HepG2 (cell line): ENCODE data around the gene NME7. TPM values are rescaled to one million over a fixed set of nuclear protein-coding genes. Genes with fewer than 3 reads are reported as not detected.

Source experiments
- DPF2 ChIP-seq: sonication (generic); formaldehyde crosslinking; IDR thresholded peaks from 2 replicates; pipeline ENCODE4 v1.4.0; 2020; ENCODE audit warnings: mild to moderate bottlenecking, low read depth, missing genetic modification reagents, borderline replicate concordance
- ELF3 ChIP-seq: IDR thresholded peaks from 2 replicates; pipeline ENCODE4 v1.6.1; 2016; ENCODE audit warnings: missing genetic modification reagents, missing compliant biosample characterization
- GLI4 ChIP-seq: sonication (generic); formaldehyde crosslinking; IDR thresholded peaks from 2 replicates; pipeline ENCODE4 v1.5.1; 2020; ENCODE audit warnings: missing genetic modification reagents, mild to moderate bottlenecking, moderate library complexity, borderline replicate concordance
- HMG20A ChIP-seq: IDR thresholded peaks from 2 replicates; pipeline ENCODE4 v1.6.1; 2016; ENCODE audit warnings: borderline replicate concordance
- HNRNPUL1 ChIP-seq: fragments of 200-400 bp; formaldehyde crosslinking; IDR thresholded peaks from 2 replicates; pipeline ENCODE4 v1.6.1; 2017; ENCODE audit warnings: low read depth, mild to moderate bottlenecking, low read length, moderate library complexity
- MIXL1 ChIP-seq: IDR thresholded peaks from 2 replicates; pipeline ENCODE4 v1.6.1; 2016
- RARA ChIP-seq: IDR thresholded peaks from 2 replicates; pipeline ENCODE4 v1.6.1; 2016; ENCODE audit warnings: missing genetic modification reagents, missing compliant biosample characterization
- SALL1 ChIP-seq: sonication (generic); formaldehyde crosslinking; IDR thresholded peaks from 2 replicates; pipeline ENCODE4 v1.8.0; 2022; ENCODE audit warnings: mild to moderate bottlenecking, missing genetic modification reagents
- SNRNP70 ChIP-seq: fragments of 200-400 bp; formaldehyde crosslinking; IDR thresholded peaks from 2 replicates; pipeline ENCODE4 v1.6.1; 2017; ENCODE audit warnings: mild to moderate bottlenecking, low read depth, low read length, moderate library complexity
- SOX5 ChIP-seq: IDR thresholded peaks from 2 replicates; pipeline ENCODE4 v1.6.1; 2016; ENCODE audit warnings: borderline replicate concordance
- SOX6 ChIP-seq, 2 experiments: fragments of 450-650 bp in 1 of 2; sonication (generic) in 1 of 2; formaldehyde crosslinking in 1 of 2; IDR thresholded peaks; 2 replicates each; pipeline versions ENCODE4 v1.4.0 to v1.6.1; 2017 to 2020; ENCODE audit warnings: antibody characterized with exemption in 1 of 2, mild to moderate bottlenecking in 1 of 2, missing genetic modification reagents in 1 of 2
- SPEN ChIP-seq: sonication (generic); formaldehyde crosslinking; IDR thresholded peaks from 2 replicates; pipeline ENCODE4 v1.5.1; 2020; ENCODE audit warnings: low read depth, mild to moderate bottlenecking, missing genetic modification reagents
- TEAD3 ChIP-seq: optimal IDR thresholded peaks from 2 replicates; pipeline ENCODE3; 2016; ENCODE audit warnings: borderline replicate concordance
- TP53 ChIP-seq: sonication (generic); formaldehyde crosslinking; conservative IDR thresholded peaks from 2 replicates; pipeline ENCODE4 v1.4.0; 2020; ENCODE audit warnings: missing genetic modification reagents
- XRCC5 ChIP-seq: fragments of 200-400 bp; formaldehyde crosslinking; optimal IDR thresholded peaks from 2 replicates; pipeline ENCODE3; 2017; ENCODE audit warnings: mild to moderate bottlenecking, low read length
- ZNF547 ChIP-seq: sonication (generic); formaldehyde crosslinking; IDR thresholded peaks from 2 replicates; pipeline ENCODE4 v1.5.1; 2020; ENCODE audit warnings: mild to moderate bottlenecking, missing genetic modification reagents
- ZNF598 ChIP-seq: sonication (generic); formaldehyde crosslinking; IDR thresholded peaks from 2 replicates; pipeline ENCODE4 v1.5.1; 2020; ENCODE audit warnings: mild to moderate bottlenecking, missing genetic modification reagents, borderline replicate concordance
- ZNF644 ChIP-seq: IDR thresholded peaks from 2 replicates; pipeline ENCODE4 v1.6.1; 2016; ENCODE audit warnings: low read depth
- ZSCAN21 ChIP-seq: sonication (generic); formaldehyde crosslinking; IDR thresholded peaks from 2 replicates; pipeline ENCODE4 v1.8.0; 2022; ENCODE audit warnings: mild to moderate bottlenecking, missing genetic modification reagents, moderate library complexity, borderline replicate concordance
- polyA plus RNA-seq, 8 experiments: library from polyadenylated mRNA; depleted of rRNA in 3 of 8; stranded (reverse) in 7 of 8; unstranded in 1 of 8; fragments of >200 nt; fragmentation: Illumina TruSeq in 4 of 8; extraction: Trizol in 4 of 8; gene quantifications; 2 replicates each; pipeline versions ENCODE4 v1.2.1 to v1.2.3, GENCODE V29; 2011 to 2016; ENCODE audit warnings: low read depth in 4 of 8, missing spikeins in 1 of 8, mixed read lengths in 1 of 8; ENCODE audit not compliant: insufficient read depth in 1 of 8
- total RNA-seq, 5 experiments: library from RNA; depleted of rRNA; stranded (reverse); fragments of >200 nt; fragmentation: Illumina TruSeq; extraction: Trizol; gene quantifications; 2 replicates each; pipeline ENCODE4 v1.2.3, GENCODE V29; 2016; ENCODE audit warnings: low read depth in 1 of 5
- TF ChIP-seq, protein P1 (sequence below): IDR thresholded peaks from 2 replicates; pipeline ENCODE4 v1.4.0; 2020; ENCODE audit warnings: mild to moderate bottlenecking, missing genetic modification reagents
- TF ChIP-seq, protein P2 (sequence below): sonication (generic); formaldehyde crosslinking; IDR thresholded peaks from 2 replicates; pipeline ENCODE4 v1.8.0; 2022; ENCODE audit warnings: missing genetic modification reagents, mild to moderate bottlenecking, borderline replicate concordance
- TF ChIP-seq, protein P3 (sequence below): sonication (generic); formaldehyde crosslinking; IDR thresholded peaks from 2 replicates; pipeline ENCODE4 v1.4.0; 2020; ENCODE audit warnings: missing genetic modification reagents, low read depth, mild to moderate bottlenecking, borderline replicate concordance
- TF ChIP-seq, protein P4 (sequence below): sonication (generic); formaldehyde crosslinking; IDR thresholded peaks from 2 replicates; pipeline ENCODE4 v1.4.0; 2020; ENCODE audit warnings: mild to moderate bottlenecking, missing genetic modification reagents

Gene NME7
- total and polyA plus RNA-seq, 2 of the 13 experiments (the other 11 are each of a cell fraction or from before 2014, with no cell fraction given): 9.4 to 22.5 TPM

DNA sequence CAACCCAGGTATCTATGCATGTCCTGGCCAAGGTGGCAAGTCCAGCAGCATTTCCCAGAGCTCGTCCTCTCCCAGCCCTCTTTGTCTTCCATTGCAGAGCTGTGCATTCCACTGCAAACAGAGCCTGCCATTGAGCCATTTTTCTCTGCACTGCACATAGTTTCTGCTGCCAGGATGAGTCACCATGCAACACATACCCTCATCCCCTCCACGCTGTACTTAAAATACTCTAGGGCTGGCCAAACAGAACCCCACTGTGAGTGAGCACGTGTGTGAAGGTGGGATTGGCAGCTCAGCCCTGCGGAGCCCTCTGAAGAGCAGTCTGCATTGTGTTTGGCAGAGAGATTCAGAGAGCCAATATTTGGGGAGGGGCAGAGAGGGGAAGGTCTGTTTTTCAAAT, 265.0 kb downstream of the NME7 start (continued):
- TF ChIP-seq, protein P1, sequence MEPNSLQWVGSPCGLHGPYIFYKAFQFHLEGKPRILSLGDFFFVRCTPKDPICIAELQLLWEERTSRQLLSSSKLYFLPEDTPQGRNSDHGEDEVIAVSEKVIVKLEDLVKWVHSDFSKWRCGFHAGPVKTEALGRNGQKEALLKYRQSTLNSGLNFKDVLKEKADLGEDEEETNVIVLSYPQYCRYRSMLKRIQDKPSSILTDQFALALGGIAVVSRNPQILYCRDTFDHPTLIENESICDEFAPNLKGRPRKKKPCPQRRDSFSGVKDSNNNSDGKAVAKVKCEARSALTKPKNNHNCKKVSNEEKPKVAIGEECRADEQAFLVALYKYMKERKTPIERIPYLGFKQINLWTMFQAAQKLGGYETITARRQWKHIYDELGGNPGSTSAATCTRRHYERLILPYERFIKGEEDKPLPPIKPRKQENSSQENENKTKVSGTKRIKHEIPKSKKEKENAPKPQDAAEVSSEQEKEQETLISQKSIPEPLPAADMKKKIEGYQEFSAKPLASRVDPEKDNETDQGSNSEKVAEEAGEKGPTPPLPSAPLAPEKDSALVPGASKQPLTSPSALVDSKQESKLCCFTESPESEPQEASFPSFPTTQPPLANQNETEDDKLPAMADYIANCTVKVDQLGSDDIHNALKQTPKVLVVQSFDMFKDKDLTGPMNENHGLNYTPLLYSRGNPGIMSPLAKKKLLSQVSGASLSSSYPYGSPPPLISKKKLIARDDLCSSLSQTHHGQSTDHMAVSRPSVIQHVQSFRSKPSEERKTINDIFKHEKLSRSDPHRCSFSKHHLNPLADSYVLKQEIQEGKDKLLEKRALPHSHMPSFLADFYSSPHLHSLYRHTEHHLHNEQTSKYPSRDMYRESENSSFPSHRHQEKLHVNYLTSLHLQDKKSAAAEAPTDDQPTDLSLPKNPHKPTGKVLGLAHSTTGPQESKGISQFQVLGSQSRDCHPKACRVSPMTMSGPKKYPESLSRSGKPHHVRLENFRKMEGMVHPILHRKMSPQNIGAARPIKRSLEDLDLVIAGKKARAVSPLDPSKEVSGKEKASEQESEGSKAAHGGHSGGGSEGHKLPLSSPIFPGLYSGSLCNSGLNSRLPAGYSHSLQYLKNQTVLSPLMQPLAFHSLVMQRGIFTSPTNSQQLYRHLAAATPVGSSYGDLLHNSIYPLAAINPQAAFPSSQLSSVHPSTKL (CRISPR knock-in tag): peak; percentile 76
- peak; percentile 45; the same call in 1 of the 2 replicates for TF ChIP-seq SOX5
- peak; percentile 29; the same call in 1 of the 2 replicates for TF ChIP-seq SPEN (CRISPR knock-in tag)
- peak; percentile 96 for TF ChIP-seq ZNF644 (CRISPR knock-in tag)
- TF ChIP-seq HNRNPUL1: no peak
- TF ChIP-seq RARA (CRISPR knock-in tag): peak; percentile 9; the same call in 1 of the 2 replicates
- TF ChIP-seq SOX6 (IDR thresholded peaks at IDR 0.05): no peak
- TF ChIP-seq SOX6 (CRISPR knock-in tag; IDR thresholded peaks at IDR 0.05): peak; percentile 21; the same call in 1 of the 2 replicates
- no peak for TF ChIP-seq TP53 (CRISPR knock-in tag)
- TF ChIP-seq, protein P2, sequence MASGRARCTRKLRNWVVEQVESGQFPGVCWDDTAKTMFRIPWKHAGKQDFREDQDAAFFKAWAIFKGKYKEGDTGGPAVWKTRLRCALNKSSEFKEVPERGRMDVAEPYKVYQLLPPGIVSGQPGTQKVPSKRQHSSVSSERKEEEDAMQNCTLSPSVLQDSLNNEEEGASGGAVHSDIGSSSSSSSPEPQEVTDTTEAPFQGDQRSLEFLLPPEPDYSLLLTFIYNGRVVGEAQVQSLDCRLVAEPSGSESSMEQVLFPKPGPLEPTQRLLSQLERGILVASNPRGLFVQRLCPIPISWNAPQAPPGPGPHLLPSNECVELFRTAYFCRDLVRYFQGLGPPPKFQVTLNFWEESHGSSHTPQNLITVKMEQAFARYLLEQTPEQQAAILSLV (CRISPR knock-in tag): 0 out of 2 replicates have a peak, but pooled peaks have one; percentile 21
- peak; percentile 32 for TF ChIP-seq XRCC5
- no peak for TF ChIP-seq DPF2 (CRISPR knock-in tag)
- TF ChIP-seq HMG20A (CRISPR knock-in tag): peak; percentile 67; the same call in 1 of the 2 replicates
- TF ChIP-seq GLI4: 0 out of 2 replicates have a peak, but pooled peaks have one; percentile 30
- peak; percentile 42; the same call in 1 of the 2 replicates for TF ChIP-seq ZSCAN21 (CRISPR knock-in tag)
- TF ChIP-seq ELF3 (CRISPR knock-in tag): peak; percentile 20; the same call in 1 of the 2 replicates
- 0 out of 2 replicates have a peak, but pooled peaks have one; percentile 8 for TF ChIP-seq MIXL1 (CRISPR knock-in tag)
- 0 out of 2 replicates have a peak, but pooled peaks have one; percentile 39 for TF ChIP-seq ZNF598 (CRISPR knock-in tag)
- TF ChIP-seq SALL1: peak; percentile 75
- TF ChIP-seq SNRNP70: no peak
- peak; percentile 94 for TF ChIP-seq TEAD3
- TF ChIP-seq, protein P3, sequence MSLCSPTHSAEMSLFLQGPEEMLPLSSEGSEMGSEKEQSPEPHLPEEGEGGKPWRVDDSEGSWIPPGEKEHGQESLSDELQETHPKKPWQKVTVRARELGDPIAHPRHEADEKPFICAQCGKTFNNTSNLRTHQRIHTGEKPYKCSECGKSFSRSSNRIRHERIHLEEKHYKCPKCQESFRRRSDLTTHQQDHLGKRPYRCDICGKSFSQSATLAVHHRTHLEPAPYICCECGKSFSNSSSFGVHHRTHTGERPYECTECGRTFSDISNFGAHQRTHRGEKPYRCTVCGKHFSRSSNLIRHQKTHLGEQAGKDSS (CRISPR knock-in tag): peak; percentile 38; the same call in 1 of the 2 replicates
- TF ChIP-seq ZNF547: peak; percentile 43; the same call in 1 of the 2 replicates
- TF ChIP-seq, protein P4, sequence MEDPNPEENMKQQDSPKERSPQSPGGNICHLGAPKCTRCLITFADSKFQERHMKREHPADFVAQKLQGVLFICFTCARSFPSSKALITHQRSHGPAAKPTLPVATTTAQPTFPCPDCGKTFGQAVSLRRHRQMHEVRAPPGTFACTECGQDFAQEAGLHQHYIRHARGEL (CRISPR knock-in tag): no peak
